Neural progenitor cell (in vitro differentiated cells): Measurements from ENCODE around the gene SF3A1. TPM values are rescaled to one million over a fixed set of nuclear protein-coding genes. Genes with fewer than 3 reads are reported as not detected.

Source experiments
- DNase-seq: peaks from one replicate; pipeline ENCODE4 v3.0.0-alpha.2; 2016; ENCODE audit warnings: low spot score
- H2AFZ ChIP-seq: fragments of 200-600 bp; sonication (generic); replicated peaks from 2 replicates; pipeline ENCODE4 v1.6.1; 2016; ENCODE audit warnings: antibody characterized with exemption
- H3F3A ChIP-seq: fragments of 200-600 bp; sonication (generic); 2 replicates; pipeline ENCODE4 v1.6.1; 2016; ENCODE audit warnings: antibody characterized with exemption, low read depth
- H3K27ac ChIP-seq: fragments of 200-600 bp; sonication (generic); 2 replicates; pipeline ENCODE4 v1.5.1; 2016; ENCODE audit warnings: mild to moderate bottlenecking
- H3K27me3 ChIP-seq: fragments of 200-600 bp; sonication (generic); 2 replicates; pipeline ENCODE4 v1.6.1; 2016; ENCODE audit warnings: mild to moderate bottlenecking, moderate library complexity
- H3K36me3 ChIP-seq: fragments of 200-600 bp; sonication (generic); 2 replicates; pipeline ENCODE4 v1.5.1; 2016
- H3K4me1 ChIP-seq: fragments of 200-600 bp; sonication (generic); 2 replicates; pipeline ENCODE4 v1.6.1; 2016; ENCODE audit warnings: mixed run types
- H3K4me2 ChIP-seq: fragments of 200-600 bp; sonication (generic); 2 replicates; pipeline ENCODE4 v1.6.1; 2016
- H3K4me3 ChIP-seq: fragments of 200-600 bp; sonication (generic); 2 replicates; pipeline ENCODE4 v1.5.1; 2016
- H3K79me2 ChIP-seq: fragments of 200-600 bp; sonication (generic); 2 replicates; pipeline ENCODE4 v1.6.1; 2016; ENCODE audit warnings: low read depth
- H3K9ac ChIP-seq: fragments of 200-600 bp; sonication (generic); 2 replicates; pipeline ENCODE4 v1.6.1; 2016
- H3K9me3 ChIP-seq: fragments of 200-600 bp; sonication (generic); 2 replicates; pipeline ENCODE4 v1.5.1; 2016; ENCODE audit warnings: low read depth
- H4K20me1 ChIP-seq: fragments of 200-600 bp; sonication (generic); 2 replicates; pipeline ENCODE4 v1.6.1; 2016; ENCODE audit warnings: low read depth
- H3K27ac Mint-ChIP-seq: 3 replicates; pipeline ENCODE4 v1.8.0; 2021; ENCODE audit warnings: mixed read lengths
- H3K27me3 Mint-ChIP-seq: 2 replicates; pipeline ENCODE4 v1.8.0; 2022; ENCODE audit warnings: low read depth, mild to moderate bottlenecking, inconsistent platforms, moderate library complexity, mixed read lengths; ENCODE audit not compliant: insufficient read depth
- H3K36me3 Mint-ChIP-seq: 3 replicates; pipeline ENCODE4 v1.8.0; 2021; ENCODE audit warnings: mixed read lengths
- H3K4me1 Mint-ChIP-seq: 3 replicates; pipeline ENCODE4 v1.8.0; 2021; ENCODE audit warnings: mixed read lengths
- H3K4me3 Mint-ChIP-seq: 3 replicates; pipeline ENCODE4 v1.8.0; 2021; ENCODE audit warnings: mild to moderate bottlenecking, moderate library complexity, mixed read lengths
- H3K9me3 Mint-ChIP-seq: 3 replicates; pipeline ENCODE4 v1.8.0; 2020; ENCODE audit warnings: mixed read lengths
- EZH2 ChIP-seq: fragments of 200-600 bp; sonication (generic); IDR thresholded peaks from 2 replicates; pipeline ENCODE4 v1.6.1; 2017; ENCODE audit warnings: antibody characterized with exemption, mild to moderate bottlenecking, moderate library complexity
- EZH2phosphoT487 ChIP-seq: fragments of 200-600 bp; sonication (generic); IDR thresholded peaks from 2 replicates; pipeline ENCODE4 v1.6.1; 2017; ENCODE audit warnings: antibody characterized with exemption
- total RNA-seq: library from RNA; depleted of rRNA; stranded (reverse); fragments of >200 nt; gene quantifications from 2 replicates; pipeline ENCODE4 v1.2.3, GENCODE V29; 2015; ENCODE audit warnings: low replicate concordance
- TF ChIP-seq, protein P1 (sequence below): fragments of 200-600 bp; sonication (generic); IDR thresholded peaks from 2 replicates; pipeline ENCODE4 v1.5.1; 2017; ENCODE audit warnings: antibody characterized with exemption, mild to moderate bottlenecking

SF3A1 gene
- total RNA-seq, 1 donor from 2014 or later = 29.2 TPM

DNA sequence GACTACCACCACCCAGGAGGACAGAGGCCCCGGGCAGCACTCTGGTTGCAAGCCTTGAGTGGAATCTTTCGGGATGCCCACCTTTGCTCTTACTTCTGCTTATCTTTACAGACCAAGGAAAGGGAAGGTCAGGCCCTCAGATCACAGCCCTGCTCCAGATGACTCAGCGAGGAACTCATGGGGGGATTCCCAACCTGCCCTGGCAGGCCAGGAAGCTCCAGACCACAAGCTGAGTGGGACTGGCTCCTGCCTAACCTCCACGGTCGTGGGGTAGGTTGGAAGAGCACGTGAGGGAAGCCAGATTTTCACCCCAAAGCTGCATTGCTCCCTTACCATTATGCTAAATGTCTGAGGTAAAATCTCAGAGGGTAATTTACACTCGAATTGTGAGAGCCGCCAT is 41.8 kb downstream of the SF3A1 start:
- H3K4me3 Mint-ChIP-seq = no peak overlapping the region
- peaks cover 15% of the 10 kb centered on the region for H4K20me1 ChIP-seq
- H3K27ac Mint-ChIP-seq = no peak overlapping the region

DNA sequence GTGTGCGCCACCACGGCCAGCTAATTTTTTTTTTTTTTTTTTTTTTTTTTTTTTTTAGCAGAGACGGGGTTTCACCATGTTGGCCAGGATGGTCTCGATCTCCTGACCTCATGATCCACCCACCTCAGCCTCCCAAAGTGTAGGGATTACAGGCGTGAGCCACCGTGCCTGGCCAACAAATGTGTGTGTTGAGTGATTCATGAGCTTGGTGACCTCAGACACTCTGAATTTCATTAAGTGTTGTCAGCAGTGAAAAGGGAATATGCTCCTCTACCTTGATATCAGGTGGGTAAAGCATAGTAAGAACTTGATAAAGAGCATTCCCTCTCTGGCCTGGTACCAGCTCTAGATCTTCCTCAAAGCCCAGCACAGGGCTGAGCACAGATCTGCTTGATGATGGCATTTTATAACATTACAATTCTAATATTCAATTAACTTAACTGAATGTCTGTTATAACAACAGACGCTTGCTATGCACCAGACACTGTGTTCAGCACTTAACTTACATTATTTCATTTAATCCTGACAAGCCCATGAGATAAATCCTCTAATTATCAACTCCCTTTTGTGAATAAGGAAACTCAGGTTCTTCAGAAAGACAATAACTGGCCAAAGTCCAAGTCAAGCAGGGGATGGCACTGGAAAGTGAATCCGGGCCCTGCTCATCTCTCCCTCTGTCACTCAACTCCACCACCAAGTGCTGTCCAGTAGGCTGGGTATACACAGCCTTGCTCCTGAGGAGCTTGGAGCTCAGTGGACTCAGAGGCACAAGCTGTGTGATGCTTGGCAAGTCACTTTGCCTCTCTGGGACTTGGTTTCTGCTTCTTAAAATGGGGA is 42.9 kb downstream of the SF3A1 start:
- H3K9me3 ChIP-seq = no peaks in the 10 kb centered on the region
- no peak overlapping the region for H3K4me2 ChIP-seq
- Mint-ChIP-seq H3K4me1 (peaks cover 4% of the 10 kb centered on the region), H3K4me3 (no peak overlapping the region), H3K27me3 (peaks cover 2% of the 10 kb centered on the region), H3K9me3 (no peaks in the 10 kb centered on the region), H3K27ac (no peak overlapping the region), H3K36me3 (no peaks in the 10 kb centered on the region)
- TF ChIP-seq, protein P1, sequence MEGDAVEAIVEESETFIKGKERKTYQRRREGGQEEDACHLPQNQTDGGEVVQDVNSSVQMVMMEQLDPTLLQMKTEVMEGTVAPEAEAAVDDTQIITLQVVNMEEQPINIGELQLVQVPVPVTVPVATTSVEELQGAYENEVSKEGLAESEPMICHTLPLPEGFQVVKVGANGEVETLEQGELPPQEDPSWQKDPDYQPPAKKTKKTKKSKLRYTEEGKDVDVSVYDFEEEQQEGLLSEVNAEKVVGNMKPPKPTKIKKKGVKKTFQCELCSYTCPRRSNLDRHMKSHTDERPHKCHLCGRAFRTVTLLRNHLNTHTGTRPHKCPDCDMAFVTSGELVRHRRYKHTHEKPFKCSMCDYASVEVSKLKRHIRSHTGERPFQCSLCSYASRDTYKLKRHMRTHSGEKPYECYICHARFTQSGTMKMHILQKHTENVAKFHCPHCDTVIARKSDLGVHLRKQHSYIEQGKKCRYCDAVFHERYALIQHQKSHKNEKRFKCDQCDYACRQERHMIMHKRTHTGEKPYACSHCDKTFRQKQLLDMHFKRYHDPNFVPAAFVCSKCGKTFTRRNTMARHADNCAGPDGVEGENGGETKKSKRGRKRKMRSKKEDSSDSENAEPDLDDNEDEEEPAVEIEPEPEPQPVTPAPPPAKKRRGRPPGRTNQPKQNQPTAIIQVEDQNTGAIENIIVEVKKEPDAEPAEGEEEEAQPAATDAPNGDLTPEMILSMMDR = no peak
- TF ChIP-seq EZH2phosphoT487 (no peak), EZH2 (no peak)
- no peaks in the 10 kb centered on the region for H3K79me2 ChIP-seq
- no peak overlapping the region for H3K9ac ChIP-seq
- no peak for DNase-seq
- H4K20me1 ChIP-seq = peaks cover 15% of the 10 kb centered on the region
- no peaks in the 10 kb centered on the region for H3F3A ChIP-seq
- H3K27me3 ChIP-seq = no peaks in the 10 kb centered on the region
- no peak overlapping the region for H2AFZ ChIP-seq
- no peak overlapping the region for H3K27ac ChIP-seq
- no peak overlapping the region for H3K4me3 ChIP-seq
- no peaks in the 10 kb centered on the region for H3K4me1 ChIP-seq
- H3K36me3 ChIP-seq = no peaks in the 10 kb centered on the region

More for the DNA sequence above, 41.8 kb downstream of the SF3A1 start:
- no peak for DNase-seq
- no peaks in the 10 kb centered on the region for H3K79me2 ChIP-seq
- no peaks in the 10 kb centered on the region for H3K36me3 ChIP-seq
- Mint-ChIP-seq H3K9me3 (no peaks in the 10 kb centered on the region), H3K27me3 (peaks cover 2% of the 10 kb centered on the region), H3K36me3 (no peaks in the 10 kb centered on the region), H3K4me1 (peaks cover 4% of the 10 kb centered on the region)
- H3K9ac ChIP-seq = no peak overlapping the region
- no peaks in the 10 kb centered on the region for H3K27me3 ChIP-seq
- no peak overlapping the region for H3K27ac ChIP-seq
- H3K4me3 ChIP-seq = no peak overlapping the region
- H3F3A ChIP-seq = no peaks in the 10 kb centered on the region
- no peak overlapping the region for H3K4me2 ChIP-seq
- no peaks in the 10 kb centered on the region for H3K4me1 ChIP-seq
- H3K9me3 ChIP-seq = no peaks in the 10 kb centered on the region
- TF ChIP-seq, protein P1 = no peak
- no peak for TF ChIP-seq EZH2
- no peak for TF ChIP-seq EZH2phosphoT487
- H2AFZ ChIP-seq = no peak overlapping the region

DNA sequence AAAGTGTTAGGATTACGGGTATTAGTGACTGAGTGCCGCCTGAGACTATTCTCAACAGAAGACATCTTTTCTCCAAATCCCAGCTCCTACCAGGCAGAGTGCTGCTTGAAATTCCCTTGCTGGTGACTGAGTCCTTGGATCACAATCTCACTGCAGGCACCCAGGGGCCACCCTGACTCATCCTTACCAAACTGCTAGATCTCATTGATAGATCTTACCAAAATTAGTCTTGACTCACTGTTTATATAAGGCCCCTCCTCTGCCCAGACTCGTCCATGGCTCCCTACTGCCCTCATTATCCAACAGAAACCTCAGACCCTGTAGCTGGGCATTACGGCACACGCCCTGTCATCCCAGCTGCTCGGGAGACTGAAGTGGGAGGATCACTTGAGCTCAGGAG is 44.6 kb downstream of the SF3A1 start:
- H3K27ac ChIP-seq = no peak overlapping the region

More for the DNA sequence above, 44.6 kb downstream of the SF3A1 start:
- Histone ChIP-seq H3K4me3 (no peak overlapping the region), H3K36me3 (no peaks in the 10 kb centered on the region), H3K9me3 (no peaks in the 10 kb centered on the region), H3K27me3 (no peaks in the 10 kb centered on the region), H3K79me2 (no peaks in the 10 kb centered on the region), H3F3A (no peaks in the 10 kb centered on the region), H3K4me1 (no peaks in the 10 kb centered on the region), H4K20me1 (peaks cover 6% of the 10 kb centered on the region), H2AFZ (no peak overlapping the region), H3K4me2 (no peak overlapping the region), H3K9ac (no peak overlapping the region)
- TF ChIP-seq EZH2 = no peak
- no peak for TF ChIP-seq EZH2phosphoT487
- TF ChIP-seq, protein P1 = no peak
- H3K4me1 Mint-ChIP-seq = peaks cover 6% of the 10 kb centered on the region
- H3K27me3 Mint-ChIP-seq = peaks cover 2% of the 10 kb centered on the region
- H3K9me3 Mint-ChIP-seq = no peaks in the 10 kb centered on the region
- DNase-seq = no peak
- H3K36me3 Mint-ChIP-seq = no peaks in the 10 kb centered on the region
- no peak overlapping the region for H3K27ac Mint-ChIP-seq
- H3K4me3 Mint-ChIP-seq = no peak overlapping the region
